ENCODE data around the gene RORC. TPM values are rescaled to one million over a fixed set of nuclear protein-coding genes. Genes with fewer than 3 reads are reported as not detected.
"Not testable (repeated sequence)": the region's sequence is repeated elsewhere in the genome, so short reads cannot be mapped to it uniquely, and the experiment has no call there.

The RORC gene
- 11.3 TPM for total RNA-seq
- long read RNA-seq, partial matches to known transcripts: 1 of 5 reads
- long read RNA-seq, other reads (novel, unspliced or antisense): 0 of 5 reads

DNA sequence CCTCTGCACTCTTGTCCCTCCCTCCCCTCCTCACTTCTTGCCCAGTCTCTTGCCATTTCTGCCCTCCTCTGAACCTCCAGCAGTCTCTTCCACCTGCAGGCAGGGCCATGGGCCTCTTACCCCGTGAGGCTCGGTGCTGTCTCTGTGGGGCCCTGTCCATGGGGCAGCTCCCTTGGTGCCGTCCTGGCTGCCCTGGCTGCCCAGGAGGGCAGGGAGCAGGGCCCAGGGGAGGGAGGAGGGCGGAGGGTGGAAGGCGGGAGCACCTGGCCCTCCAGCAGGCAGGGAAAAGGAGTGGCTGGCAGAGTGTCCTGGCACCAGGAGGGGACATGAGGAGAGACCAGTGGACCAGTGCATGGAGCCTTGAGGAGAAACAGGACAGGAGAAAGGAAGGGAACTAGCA is at the start of gene RORC:
Gene RORC, minus strand, starts transcription at position 198 of the 400 bp plus-strand sequence. Its CDS starts 38 bp downstream, at position 160.
- intact Hi-C loops (cut with DNase I): loop anchor here (5.0 to 10.0 kb wide), 2 partner anchors 237 to 379 kb away; no protein-coding TSS in a partner anchor
- ATAC-seq: peak; percentile 85
- DNase-seq (ENCODE audit: missing footprints): peak; percentile 77

DNA sequence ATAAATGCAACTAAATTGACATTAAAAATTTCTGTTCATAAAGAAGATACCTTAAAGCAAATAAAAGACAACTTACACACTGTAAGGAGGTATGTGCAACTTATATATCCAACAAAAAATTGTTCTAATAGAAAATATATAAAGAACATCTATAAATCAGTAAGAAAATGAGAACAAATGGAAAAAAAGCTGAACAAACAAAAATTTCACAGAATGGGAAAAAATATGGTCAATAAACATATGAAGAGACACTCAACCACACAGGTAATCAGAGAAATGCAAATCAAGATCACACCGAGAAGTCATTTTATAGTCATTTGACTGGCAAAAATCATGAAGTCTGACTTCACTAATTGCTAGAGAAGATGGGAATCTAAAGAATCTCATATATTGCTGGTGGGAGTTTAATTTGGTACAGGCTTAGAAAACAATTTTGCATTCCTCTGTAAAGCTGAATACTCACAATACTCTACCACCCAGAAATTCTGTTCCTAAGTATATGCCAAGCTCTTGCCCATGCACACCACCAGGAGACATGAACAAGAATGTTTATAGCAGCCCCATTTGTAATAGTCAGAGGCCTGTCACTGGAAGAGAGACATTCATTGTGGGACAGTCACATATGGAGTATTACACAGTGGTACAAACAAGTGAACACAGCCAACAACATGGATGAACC is 44.0 kb upstream of the RORC start:
- intact Hi-C loops (cut with DNase I): no loop called here
- ATAC-seq (no peak), DNase-seq (ENCODE audit: missing footprints) (no peak)

- DNase-seq (ENCODE audit: missing footprints); ATAC-seq; intact Hi-C loops (cut with DNase I): not testable (repeated sequence)
Measured at GRCh38 chr1:151872776-151873175, 41.2 kb upstream of the RORC start.

- intact Hi-C loops (cut with DNase I): no loop called here
- DNase-seq (ENCODE audit: missing footprints) (no peak), ATAC-seq (no peak)
Measured at GRCh38 chr1:151871284-151872030, 39.9 kb upstream of the RORC start.

GRCh38 chr1:151868486-151868885 is 36.9 kb upstream of the RORC start:
- DNase-seq (ENCODE audit: missing footprints) (no peak), ATAC-seq (no peak)
- intact Hi-C loops (cut with DNase I): no loop called here

- intact Hi-C loops (cut with DNase I): no loop called here
Measured at GRCh38 chr1:151867765-151868411, 36.3 kb upstream of the RORC start.

GRCh38 chr1:151867321-151867720 is 35.7 kb upstream of the RORC start:
- ATAC-seq: no peak
- no peak for DNase-seq (ENCODE audit: missing footprints)
- intact Hi-C loops (cut with DNase I): no loop called here

More at GRCh38 chr1:151867765-151868411, 36.3 kb upstream of the RORC start:
- DNase-seq (ENCODE audit: missing footprints) (no peak), ATAC-seq (no peak)

GRCh38 chr1:151864411-151864810 is 32.8 kb upstream of the RORC start:
- DNase-seq (ENCODE audit: missing footprints) (no peak), ATAC-seq (peak; percentile 59)
- intact Hi-C loops (cut with DNase I): no loop called here

- intact Hi-C loops (cut with DNase I): no loop called here
- ATAC-seq: no peak
- no peak for DNase-seq (ENCODE audit: missing footprints)
Measured at GRCh38 chr1:151862604-151863003, 31.0 kb upstream of the RORC start.

DNA sequence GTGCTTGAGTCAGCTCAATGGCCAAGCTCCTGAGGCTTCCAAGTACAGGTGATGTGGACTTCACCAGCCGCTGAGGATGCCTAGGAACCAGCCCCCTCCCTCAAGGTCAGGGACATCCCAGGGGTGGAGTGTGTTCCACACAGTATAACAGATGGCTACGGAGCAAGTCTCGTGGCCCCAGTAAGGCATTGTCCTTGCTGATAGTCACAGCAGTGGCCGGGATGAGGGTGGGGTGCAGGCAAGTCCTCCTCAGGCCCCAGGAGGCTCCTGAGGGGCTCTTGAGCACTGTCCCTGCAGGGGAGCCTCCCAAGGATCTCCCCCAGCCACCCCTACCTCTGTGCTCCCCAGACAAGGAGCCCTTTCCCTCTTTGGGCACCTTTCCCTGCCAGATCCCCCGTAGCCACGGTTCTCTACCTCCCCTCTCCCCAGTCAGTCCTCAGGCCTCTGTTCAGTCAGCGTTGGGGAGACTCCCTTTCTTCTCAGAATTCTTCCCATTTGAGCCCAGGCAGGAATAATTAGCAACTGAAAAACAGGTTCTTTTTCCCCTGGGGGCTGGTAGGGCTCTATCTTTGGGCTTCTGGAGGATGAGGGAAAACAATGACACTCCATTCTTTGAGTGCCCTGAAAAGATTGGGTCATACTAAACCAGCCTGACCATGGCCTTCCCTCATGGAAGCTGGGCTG is 29.0 kb upstream of the RORC start:
- DNase-seq (ENCODE audit: missing footprints) (no peak), ATAC-seq (no peak)
- intact Hi-C loops (cut with DNase I): no loop called here

DNA sequence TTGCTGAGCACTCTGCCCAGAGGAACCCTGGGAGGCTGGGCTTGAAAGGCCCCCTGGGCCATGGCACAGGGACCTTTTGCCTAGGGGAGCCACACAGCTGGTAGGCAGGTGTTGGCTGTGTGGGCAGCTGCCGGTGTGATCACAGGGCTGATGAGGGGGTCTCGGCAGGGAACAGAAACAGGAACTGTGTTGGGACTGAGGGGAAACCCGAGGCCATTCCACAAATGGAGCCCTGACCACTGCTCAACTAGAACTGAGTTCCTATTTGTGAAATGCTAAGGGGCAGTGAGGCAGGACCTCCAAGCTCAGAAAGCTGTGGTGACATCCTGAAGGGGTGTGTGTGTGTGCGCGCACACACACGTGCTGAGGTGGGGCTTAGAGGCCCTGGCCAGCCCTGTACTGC is 28.3 kb upstream of the RORC start:
- DNase-seq (ENCODE audit: missing footprints) (no peak), ATAC-seq (no peak)
- intact Hi-C loops (cut with DNase I): no loop called here

- intact Hi-C loops (cut with DNase I): no loop called here
- ATAC-seq (no peak), DNase-seq (ENCODE audit: missing footprints) (no peak)
Measured at GRCh38 chr1:151858886-151859665, 27.5 kb upstream of the RORC start.

- intact Hi-C loops (cut with DNase I): no loop called here
- ATAC-seq: no peak
- no peak for DNase-seq (ENCODE audit: missing footprints)
Measured at GRCh38 chr1:151858030-151858746, 26.6 kb upstream of the RORC start.

GRCh38 chr1:151855933-151856332 is 24.3 kb upstream of the RORC start:
- intact Hi-C loops (cut with DNase I): no loop called here
- ATAC-seq: no peak
- no peak for DNase-seq (ENCODE audit: missing footprints)

GRCh38 chr1:151855516-151855915 is 23.9 kb upstream of the RORC start:
- peak; percentile 52 for ATAC-seq
- intact Hi-C loops (cut with DNase I); DNase-seq (ENCODE audit: missing footprints): not testable (repeated sequence)

GRCh38 chr1:151854658-151855057 is 23.1 kb upstream of the RORC start:
- no peak for DNase-seq (ENCODE audit: missing footprints)

GRCh38 chr1:151853411-151853943 is 21.9 kb upstream of the RORC start, which contains the start of gene THEM5:
Gene THEM5 (minus strand): TSS chr1:151853712. CDS start chr1:151853565, 147 bp downstream.
- intact Hi-C loops (cut with DNase I): no loop called here
- ATAC-seq (no peak), DNase-seq (ENCODE audit: missing footprints) (no peak)

More at GRCh38 chr1:151854658-151855057, 23.1 kb upstream of the RORC start:
- intact Hi-C loops (cut with DNase I): no loop called here
- ATAC-seq: no peak

All from Right ventricle myocardium inferior (tissue), 1 donor.